ENCODE data around the gene CEP135.
A peak's percentile ranks its signal among the peaks of the same experiment; 100 is the strongest.
"Not testable (repeated sequence)": the region's sequence is repeated elsewhere in the genome, so short reads cannot be mapped to it uniquely, and the experiment has no call there.

The CEP135 gene

DNA sequence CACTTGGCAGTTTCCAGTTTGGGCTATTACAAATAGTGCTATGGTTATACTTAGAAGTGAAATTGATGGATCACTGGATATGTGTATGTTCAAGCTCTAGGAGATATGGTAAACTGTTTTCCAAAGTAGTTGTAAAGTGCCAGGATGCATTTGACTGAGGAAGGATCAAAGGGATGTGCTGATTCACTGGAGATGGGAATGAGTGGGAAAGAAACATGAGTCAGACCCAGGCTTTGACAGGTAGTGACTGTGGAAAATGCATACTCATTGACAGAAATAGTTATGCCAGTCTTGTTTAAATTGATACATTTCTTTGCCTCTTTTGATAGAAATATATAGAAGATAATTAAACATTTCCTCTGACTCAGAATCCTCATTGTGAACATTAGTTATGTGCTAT, 77.9 kb downstream of the CEP135 start:
- DNase-seq (ENCODE audit: low spot score) = no peak

DNA sequence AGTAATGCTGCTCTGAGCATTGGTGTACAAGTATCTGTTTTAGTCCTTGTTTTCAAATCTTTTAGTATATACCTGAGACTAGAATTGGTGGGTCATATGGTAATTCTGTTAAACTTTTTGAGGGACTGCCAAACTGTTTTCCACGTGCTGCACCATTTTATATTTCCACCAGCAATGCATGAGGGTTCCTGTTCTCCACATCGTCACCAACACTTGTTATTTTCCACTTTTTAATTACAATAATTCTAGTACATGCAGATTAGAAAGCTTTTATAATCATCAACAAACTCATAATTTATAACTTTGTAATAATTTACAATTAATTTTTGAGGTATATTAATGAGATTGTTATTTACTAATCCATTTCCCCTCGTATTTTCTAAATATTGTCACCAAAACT, 79.4 kb downstream of the CEP135 start:
- DNase-seq (ENCODE audit: low spot score) = no peak

DNA sequence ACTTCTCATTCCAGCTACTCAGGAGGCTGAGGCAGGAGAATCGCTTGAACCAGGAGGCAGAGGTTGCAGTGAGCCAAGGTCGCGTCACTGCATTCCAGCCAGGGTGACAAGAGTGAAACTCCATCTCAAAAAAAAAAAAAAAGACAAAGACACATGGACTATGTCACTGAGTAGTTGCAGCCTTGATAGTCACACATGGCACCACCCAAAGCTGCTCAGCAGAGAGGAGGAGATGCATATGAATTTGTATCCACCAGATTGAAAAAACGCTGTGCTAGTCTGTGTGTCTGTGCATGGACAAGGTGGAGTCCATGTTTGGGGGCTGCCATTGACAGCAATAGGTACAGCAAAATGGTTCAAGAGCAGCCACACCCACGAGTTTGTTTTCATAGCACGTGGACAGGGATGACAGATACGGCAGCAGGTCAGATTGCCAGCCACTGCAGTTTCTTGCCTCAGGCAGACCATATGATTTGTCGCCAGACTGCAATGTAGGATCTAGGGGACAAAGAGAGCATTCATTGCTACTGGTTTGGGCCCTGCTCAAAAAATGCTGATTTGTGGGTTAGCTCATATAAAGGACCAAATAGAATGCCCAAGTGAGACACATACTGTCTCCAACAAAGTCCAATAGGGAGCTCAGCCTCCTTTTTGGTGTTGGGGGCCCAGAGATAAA, 89.9 kb downstream of the CEP135 start:
- no peak for DNase-seq (ENCODE audit: low spot score)

DNA sequence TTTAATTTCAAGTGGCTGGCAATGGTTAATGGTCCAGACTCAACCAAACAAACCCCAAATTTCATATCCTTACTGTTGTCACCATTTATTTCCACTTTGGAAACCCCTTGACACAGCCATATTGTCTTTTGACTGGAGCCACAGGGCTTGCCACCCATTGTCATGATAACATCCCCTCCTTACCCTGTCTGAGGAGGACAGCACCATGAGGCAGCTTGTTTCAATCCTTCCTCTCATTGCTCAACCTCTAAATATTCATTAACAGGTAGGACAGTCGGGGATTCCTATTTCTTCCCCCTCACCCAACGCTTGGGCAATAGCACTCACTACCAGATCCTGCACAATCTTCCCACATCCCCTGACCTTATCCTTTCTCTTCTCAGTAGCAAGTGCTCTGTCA, 92.1 kb downstream of the CEP135 start:
- DNase-seq (ENCODE audit: low spot score) = no peak

DNA sequence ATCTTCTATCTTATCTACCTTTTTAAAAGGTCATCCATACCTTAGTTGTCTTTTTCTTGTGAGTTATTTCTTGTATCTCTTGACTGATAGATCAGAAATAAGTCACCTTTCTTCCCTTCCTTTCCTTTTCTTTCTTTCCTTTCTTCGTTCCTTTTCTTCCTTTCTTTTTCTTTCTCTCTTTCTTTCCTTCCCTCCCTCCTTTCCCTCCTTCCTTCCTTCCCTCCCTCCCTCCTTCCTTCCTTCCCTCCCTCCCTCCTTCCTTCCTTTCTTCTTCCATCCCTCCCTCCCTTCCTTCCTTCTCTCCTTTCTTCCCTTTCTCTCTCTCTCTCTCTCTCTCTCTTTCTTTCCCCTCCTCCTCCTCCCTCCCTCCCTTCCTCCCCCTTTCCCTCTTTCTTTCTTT, 93.5 kb downstream of the CEP135 start:
- DNase-seq (ENCODE audit: low spot score) = no peak

DNA sequence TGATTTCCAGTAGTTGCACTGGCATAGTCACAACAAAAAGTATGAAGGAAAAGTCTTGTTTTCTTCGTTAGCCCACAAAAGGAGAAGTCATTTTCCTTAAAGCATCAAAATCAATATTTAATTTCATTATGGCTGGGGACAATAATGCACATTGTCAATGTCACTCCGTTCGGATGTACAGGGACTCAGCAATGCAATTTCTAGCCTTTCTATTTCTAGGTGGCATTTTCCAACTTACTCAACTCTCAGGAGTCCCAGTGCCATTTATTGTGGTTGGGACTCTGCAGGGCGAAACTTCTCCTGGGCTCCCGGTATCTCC, 99.6 kb downstream of the CEP135 start:
- no peak for DNase-seq (ENCODE audit: low spot score)

DNA sequence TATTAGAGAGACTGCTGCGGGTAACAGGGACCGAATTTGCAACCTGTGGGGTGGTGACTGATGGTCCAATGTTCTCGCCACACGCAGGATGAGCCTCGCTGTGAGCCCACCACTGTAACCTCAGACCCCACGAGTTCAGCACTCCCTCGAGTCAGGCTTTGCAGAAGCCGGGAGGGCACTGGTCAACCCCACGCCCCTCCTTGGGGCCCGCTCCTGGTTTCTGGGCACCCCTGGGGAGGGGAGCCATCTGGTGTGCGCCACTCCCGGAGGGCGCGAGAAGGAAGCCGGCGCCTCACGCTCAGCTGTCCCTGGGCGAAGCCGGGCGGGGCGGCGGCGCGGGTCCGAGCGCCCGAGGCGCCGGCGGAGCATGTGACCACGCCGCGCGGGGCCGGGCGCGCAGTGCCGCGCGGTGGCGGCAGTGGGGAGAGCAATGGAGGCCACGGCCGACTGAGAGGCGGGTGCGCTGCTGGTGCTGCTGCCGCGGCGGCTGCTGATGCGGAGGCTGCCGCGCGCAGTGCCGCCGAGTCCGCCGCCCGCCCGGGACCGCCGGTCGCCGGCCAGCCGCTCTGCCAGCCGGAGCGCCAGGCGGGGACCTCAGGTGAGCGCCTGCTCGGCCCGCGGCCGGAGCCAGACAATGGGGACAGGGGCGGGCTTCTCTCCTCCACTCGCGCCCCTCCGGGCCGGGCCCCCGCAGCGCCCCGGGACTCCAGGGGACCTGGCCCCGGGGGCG, 100.1 kb downstream of the CEP135 start:
- peak; percentile 67 for DNase-seq (ENCODE audit: low spot score)

DNA sequence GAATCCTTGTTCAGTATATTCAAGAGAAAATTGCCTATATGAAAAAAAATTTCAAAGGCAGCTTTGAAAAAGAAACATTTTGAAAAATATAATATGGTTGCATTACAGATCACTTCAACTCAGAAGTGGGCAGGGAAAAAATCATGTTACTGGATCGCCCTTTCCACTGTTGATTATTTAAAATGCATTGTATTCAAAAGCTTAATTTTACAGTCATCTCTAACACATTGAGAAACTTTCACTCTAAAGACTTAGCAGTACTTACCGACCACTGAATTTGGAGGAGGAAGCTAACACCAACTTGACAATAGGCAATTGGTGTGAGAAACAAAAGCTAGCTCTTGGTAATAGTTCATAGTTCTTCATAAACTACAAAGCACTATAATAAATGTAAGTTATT, 101.9 kb downstream of the CEP135 start:
- no peak for DNase-seq (ENCODE audit: low spot score)

DNA sequence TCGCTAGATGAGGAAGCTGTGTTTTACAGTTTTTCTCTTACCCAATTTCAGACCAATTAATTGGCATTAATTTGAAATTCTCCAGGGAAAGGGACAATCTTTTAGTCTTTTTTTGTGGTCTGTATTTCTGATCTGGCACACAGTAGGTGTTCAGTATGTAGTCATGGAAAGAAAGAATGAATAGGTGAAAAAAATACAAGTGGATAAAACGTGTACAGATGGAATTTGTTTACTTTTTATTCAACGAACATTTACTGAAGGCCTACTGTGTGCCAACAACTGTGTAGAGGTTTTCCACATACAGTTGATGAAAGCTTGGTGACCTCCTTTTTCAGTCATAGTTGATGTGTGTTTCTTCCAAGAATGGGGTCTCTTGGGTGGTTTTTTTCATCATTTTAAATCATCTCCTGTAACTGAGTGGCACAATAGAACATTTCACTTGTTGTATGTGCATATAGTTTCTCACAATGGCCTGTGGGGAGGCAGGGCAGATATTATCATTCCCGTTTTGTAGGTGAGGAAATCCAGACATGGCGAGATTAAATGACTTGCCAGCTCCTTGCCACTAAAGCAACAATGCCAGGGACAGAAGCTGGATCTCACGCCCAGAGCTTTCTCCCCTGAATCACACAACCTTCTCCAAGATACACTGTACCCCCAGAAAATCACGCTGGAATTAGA, 102.4 kb downstream of the CEP135 start:
- DNase-seq (ENCODE audit: low spot score) = no peak

DNA sequence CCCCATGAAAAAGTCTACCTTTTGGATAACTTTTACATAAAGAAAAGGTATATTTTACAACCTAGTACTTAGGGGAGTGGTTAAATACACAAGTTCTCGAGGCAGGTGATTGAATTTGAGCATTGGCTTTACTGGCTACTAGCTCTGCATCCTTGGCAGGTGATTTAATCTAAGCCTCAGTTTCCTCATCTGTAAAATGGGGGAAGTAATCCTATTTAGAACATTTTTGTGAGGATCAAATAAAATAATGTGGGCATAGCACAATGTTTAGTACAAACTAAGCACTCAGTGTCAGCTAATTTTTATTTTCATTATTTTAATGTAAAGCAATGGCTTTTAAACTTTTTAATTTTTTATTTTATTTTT, 102.9 kb downstream of the CEP135 start:
- no peak for DNase-seq (ENCODE audit: low spot score)

DNA sequence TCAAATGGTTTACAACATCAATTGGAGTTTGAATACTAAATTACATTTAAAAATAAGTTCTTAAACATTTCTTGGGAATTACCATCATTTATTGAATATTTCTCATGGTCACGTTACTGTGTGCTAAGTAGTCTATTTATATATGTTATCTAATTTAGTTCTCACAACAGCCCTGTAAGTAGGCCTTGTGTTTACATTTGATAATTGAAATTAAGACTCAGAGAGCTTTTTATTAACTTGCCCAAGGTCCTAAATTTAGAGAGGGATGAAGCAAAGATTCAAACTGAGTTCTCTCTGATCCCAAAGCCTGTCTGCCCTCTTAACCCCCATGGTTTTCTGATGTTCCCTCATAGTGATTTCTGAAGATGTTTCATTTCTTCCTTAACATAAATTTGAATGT, 103.7 kb downstream of the CEP135 start:
- DNase-seq (ENCODE audit: low spot score) = no peak

DNA sequence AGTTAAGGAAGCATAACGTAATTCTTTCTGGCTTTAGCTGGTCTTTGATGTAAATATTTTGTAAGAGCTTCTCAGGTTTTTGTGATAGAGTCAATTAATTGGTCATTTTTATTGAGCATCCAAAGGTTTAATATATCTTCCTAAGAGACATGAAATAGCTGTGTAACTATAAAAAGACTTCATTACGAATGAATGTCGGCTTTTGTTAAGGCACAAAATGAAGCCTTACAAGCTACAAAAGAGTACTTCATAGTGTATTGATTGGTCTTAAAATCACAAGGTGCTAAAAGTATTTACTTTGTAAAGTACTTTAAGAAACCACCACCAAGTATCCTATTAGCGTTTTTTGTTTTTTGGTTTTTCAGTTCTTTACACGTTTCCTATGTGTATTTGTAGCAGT, 104.2 kb downstream of the CEP135 start:
- no peak for DNase-seq (ENCODE audit: low spot score)

DNA sequence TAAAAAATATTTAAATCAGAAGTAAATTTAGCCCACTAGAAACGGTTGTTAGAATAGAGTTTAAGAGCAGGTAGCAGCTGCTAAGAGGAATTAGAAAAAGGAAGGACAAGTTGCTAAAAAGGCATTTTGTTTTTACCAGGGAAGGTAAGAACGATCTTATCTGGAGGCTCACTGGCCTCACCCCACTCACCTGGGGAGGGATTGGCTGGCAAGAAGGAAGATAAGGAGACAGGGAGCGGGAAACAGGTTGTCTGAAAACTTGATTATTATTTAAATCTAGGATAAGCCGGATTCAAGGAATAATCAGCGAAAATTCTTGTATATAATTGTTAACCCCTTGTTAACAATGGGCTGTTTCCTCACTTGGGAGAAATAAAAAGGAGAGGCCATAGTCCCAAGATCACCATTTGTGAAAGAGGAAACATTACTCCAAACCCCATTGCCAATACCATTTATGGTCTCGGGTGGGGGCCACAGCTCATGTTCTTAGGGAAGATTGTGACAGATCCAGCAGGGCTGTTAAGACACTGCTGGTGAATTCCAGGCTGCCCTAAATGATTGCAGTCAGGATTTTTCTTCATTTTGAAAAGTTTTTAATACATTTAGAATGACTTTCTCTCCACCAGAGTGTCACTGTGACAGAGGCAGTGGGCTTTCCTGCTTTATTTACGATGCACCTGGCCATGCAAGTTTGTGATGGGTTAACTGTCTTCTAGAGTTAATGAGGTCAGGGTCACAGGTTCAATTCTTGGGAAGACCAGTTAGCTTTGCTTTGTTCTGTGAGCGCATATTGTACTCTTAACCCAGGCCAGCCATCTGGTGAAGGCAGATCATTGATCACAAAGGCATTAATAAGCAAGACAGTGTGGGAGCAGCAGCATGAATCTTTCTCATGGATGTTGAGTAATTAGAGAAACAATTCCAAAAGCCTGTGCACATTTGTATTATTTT, 106.6 kb downstream of the CEP135 start:
- DNase-seq (ENCODE audit: low spot score) = no peak

DNA sequence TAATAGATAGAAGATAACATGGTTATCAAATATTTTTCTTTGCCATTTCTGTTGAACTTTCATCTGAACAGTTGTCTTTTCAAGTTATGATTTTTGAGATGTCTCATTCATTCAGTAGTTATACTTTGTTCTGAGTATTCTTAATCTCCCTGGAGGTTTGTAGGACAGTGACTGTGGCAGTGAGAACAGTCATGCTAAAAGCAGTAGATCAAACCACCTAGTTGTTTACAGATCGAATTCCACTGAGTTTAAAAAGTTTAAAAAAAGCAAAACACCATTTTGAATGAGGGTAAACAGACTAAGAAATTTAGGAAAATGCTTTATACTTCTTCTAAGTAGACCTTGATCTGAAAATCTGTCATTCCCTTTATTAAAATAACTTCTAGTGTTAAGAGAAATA, 107.2 kb downstream of the CEP135 start:
- no peak for DNase-seq (ENCODE audit: low spot score)

DNA sequence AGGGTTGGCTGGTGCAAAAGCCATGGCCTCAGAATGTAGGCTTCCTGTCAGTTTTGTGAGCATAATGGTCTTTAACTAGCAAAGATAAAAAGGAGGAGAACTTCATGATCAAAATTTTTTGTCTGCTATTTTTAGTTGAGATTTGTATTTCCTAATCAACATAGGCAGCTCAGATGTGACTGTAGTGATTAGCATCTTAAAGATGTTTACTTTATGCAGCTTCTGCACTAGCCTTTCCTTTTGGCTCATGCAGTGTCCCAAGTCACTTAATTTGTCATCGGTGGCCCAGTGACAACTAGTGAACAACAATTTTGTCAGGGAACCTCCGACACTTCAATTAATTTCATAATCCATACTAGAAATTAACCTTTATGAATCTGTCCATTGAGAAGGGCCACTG, 109.8 kb downstream of the CEP135 start:
- DNase-seq (ENCODE audit: low spot score) = no peak

DNA sequence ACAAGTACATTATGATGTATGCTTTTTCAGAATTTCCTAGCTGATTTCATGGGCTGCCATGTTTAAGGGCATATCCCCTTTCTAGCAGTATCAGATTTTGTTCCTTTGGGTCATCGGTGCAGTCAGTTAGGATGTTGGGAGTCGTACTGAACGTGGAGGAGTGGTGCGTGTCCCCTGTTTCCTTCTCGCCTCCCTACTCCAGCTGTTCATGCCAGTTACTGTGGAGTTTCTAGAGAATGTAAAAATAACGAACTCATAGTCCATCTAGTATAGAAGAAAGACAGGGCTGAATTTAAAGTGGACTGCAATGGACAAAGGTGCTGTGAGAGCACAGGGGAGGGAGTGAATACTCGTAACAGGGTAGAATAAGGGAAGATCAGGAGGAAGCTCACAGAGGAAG, 111.3 kb downstream of the CEP135 start:
- no peak for DNase-seq (ENCODE audit: low spot score)

DNA sequence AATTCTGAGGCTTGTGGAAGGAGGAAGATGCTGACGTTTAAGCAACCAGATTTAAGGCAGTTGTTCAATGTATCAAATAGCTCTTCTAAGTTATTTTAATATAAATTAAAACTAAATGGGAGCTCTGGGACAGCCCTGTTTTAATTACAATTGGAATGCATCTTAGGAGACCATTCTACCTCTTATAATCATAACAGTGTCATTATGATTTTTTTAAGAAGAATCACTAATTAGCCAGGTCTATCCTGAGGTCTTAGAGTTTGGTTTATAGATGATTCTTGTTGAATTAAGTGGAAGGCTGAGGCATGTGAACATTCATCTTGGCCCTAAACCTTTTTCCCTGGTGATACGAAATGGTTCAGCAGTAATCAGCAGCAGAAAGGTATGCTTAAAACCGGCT, 113.4 kb downstream of the CEP135 start:
- DNase-seq (ENCODE audit: low spot score) = no peak

DNA sequence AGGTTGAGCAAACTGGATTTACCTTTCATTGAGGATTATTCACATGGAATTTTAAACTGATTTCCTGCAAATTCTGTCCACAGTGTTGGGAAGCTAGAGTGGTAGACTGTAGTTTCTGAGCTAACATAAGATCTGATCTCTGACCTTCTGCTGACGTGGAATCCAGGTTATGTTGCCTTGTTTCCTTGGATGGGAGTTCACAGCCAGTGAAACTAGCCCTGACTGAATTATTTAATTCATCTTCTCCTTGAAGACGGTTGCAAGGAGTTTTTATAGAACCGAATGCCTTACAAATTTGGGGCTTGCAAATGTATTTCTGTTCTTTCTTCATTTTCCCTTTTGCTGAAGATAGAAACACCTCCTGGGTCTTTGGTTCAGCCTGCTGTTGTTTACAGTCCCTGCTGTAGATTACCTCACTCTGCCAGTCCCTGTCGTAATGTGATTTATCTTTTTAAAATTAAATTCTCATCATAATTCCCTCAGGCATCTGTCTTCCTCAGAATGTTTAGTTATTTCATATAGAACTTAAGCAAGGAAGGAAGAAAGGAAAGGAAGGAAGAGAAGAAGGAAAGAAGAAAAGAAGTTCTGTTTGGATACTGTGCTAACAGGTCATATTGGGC, 113.9 kb downstream of the CEP135 start:
- no peak for DNase-seq (ENCODE audit: low spot score)

DNA sequence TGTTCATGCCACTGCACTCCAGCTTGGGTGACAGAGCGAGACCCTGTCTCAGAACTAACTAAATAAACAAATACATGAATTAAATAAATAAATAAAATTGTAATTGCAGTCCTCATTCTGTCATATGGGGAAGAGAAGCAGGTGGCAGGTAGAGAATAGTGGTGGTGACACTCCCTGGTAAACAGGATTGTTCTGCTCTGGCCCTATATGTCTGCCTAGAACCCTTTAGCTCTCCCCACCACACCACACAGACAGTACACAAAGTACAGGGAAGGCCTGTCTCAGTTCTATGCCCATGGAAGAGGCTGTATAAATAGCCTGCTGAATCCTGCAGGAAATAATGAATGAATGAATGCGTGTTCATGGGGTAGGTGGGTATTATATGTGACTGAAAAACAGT, 117.7 kb downstream of the CEP135 start:
- no peak for DNase-seq (ENCODE audit: low spot score)

DNA sequence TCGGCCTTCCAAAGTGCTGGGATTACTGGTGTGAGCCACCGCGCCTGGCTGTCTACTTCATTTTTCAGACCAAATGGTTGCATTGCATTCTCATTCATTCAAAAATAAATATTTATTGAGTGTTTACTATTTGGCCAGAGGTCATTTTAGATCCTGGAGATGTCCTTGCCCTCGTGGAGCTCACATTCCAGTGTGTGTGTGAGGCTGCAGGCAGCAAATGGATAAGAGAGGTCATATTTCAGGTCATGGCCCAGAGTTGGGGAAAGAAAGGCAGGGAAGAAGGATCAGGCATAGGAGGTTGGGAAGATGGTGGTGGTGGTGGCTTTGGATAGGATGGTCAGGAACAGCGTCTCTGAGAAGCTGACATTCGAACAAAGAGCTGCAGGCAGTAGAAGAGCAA, 119.1 kb downstream of the CEP135 start:
- no peak for DNase-seq (ENCODE audit: low spot score)

DNA sequence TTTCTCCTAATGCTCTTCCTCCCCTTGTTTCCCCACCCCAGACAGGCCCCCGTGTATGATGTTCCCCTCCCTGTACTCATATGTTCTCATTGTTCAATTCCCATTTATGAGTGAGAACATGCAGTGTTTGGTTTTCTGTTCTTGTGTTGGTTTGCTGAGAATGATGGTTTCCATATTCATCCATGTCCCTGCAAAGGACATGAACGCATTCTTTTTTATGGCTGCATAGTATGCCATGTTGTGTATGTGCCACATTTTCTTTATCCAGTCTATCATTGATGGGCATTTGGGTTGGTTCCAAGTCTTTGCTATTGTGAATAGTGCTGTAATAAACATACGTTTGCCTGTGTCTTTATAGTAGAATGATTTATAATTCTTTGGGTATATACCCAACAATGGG, 124.0 kb downstream of the CEP135 start:
- DNase-seq (ENCODE audit: low spot score) = not testable (repeated sequence)

DNA sequence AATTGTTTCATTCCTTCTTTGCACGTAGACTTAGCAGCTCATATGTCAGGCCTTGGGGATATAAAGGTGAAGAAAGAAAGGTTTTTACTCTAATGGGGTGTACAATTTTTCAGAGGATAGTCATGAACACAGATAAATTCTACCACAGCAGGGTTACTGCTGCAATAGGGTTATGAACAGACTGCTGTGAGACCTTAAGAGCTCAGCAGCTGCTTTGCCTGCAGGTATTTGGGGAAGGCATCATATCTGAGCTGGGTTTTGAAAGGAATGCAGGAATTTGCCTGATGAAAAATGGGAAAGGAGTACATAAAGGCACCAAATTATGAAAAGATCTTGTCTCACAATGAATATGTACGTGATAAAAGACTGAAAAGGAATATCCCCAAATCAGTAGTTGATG, 128.9 kb downstream of the CEP135 start:
- no peak for DNase-seq (ENCODE audit: low spot score)

All from HuH-7 (cell line).